Activated CD8-positive, alpha-beta memory T cell treated with anti-CD3 and anti-CD28 coated beads for 1 hour (primary cell): ENCODE data around the gene NEK2.
"Not testable (repeated sequence)": the region's sequence is repeated elsewhere in the genome, so short reads cannot be mapped to it uniquely, and the experiment has no call there.

Source experiments
- DNase-seq, 2 donors: peaks; one replicate each; pipeline ENCODE4 v3.0.0-alpha.2; 2020; ENCODE audit warnings: low read depth in 1 of 2; ENCODE audit errors: extremely low read depth in 1 of 2

The NEK2 gene

DNA sequence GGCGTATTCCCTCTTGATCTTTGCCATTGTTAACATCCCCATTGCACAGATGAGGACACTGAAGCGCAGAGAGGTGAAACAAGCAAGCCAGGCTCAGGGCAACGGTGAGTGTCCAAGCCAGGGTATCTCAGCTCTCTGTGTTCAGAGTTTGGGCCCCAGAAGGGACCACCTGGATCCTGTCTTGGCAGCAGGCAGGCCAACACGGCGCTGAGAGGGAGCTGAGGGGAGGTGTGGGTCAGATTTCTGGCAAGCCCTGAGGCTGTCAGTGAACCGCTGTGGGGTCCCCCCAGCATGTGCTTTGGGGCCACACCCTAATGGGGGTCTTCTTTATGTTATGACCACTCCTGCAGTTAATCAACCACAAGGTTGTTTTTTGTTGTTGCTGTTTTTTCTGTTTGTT, 23.1 kb downstream of the NEK2 start:
- no peak for DNase-seq

DNA sequence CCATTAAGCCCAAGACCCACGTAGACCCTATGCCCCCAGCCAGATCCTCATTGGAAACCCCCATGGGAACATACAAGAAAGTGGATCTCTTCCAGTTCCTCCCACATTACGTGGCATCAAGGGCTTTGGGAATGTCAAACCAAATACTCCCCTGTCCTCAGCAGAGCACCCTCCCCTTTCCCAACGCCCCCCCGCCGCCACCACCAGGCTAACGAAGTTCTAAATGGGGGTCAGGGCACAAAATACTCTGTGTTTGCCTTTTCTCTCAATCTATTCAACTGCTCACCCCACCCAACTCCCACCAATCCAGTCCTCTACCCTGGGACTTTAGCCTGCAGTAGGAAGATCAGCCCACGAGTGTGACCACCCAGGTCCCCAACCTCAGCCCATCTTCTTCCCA, 24.5 kb downstream of the NEK2 start:
- DNase-seq: no peak

DNA sequence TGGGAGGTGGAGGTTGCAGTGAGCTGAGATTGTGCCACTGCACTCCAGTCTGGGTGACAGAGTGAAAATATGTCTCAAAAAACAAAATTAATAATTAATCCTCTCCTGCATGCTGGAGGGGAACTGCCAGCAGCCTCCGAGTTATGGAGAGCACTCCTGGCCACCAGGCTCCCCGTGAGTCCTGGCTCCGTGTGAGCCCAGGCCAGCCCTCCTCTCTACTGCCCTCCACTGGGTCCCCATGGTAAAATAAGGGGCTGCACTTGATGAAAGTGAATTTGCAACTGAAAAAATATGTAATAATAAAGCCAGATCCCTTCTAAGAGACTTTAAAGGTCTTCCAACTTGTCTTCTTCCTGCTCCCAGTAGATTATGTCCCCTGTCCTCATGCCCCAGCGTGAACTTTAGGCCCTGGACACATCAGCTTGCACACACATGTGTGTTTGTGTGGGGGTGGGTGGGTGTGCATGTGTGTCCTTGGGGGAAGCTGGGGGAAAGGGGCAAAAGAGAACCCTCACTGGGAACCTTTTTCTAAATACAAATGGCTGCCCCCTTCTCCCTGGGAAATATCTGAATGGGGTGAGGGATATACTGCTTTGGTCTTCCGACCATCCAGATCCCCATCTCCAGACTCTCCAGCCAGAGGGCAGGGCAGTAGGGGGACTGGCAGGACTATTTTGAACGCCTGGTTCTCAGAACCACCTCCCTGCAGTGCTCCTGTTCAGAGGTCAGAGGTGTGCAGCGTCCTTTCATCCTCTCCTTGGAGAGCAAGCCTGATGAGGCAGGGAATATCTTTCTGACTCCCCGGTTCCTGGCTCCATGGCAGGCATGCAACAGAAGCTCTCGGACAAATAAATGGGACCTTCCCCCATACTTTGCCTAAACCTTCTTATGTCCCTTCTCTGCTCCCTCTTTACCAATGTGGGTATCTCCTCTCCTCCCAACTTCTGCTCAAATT, 26.2 kb downstream of the NEK2 start:
- DNase-seq: no peak

DNA sequence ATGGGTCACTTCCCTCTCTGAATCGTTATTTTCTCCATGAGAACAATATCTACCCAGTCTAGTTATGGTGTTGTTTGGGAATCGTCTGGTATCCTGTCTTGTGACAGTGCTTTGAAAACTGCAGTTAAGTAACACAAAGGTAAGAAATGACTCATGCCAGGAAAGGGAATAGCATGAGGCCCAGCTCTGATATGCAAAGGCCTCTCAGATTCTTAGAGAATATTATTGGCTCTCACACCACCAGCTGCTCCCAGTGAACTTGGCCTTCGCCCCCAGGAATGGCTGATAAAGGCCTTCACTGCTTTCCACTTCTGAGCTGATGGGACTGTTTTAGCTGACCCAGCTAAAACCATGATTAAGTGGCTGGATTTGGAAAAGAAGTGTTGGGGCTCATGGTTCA, 27.1 kb downstream of the NEK2 start:
- DNase-seq: no peak

DNA sequence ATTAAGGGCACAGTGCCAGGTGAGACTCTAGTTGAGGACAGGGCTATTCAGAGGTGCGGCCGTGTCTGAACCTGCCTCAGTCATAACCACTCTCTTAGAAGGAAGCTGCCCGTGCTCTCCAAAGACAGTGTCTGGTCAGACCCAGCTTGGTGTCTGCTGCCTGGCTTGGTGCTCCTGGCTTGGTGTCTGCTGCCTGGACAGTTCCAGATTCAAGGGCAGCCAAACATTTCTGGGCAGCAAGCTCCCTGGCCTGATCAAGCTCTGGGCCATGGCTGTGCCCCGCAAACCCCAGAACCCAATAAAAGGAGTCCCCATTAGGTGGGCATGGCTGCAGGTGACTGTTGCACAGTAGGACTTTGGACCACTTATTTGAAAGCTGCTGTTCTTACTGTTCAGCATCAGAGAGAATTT, 27.7 kb downstream of the NEK2 start:
- DNase-seq: no peak

DNA sequence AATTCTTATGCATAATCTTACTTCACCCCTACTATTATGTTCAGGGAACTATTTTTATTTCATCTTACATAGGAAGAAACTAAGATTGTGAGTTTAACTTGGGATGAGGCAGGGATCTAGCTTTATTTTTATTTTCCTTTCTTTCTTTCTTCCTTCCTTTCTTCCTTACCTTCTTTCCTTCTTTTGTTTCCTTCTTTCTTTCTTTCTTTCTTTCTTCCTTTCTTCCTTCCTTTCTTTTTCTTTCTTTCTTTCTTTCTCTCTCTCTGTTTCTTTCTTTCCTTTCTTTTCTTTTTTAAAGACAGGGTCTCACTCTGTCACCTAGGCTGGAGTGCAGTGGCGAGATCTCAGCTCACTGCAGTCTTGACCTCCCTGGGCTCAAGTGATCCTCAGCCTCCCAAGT, 28.9 kb downstream of the NEK2 start:
- DNase-seq: no peak

DNA sequence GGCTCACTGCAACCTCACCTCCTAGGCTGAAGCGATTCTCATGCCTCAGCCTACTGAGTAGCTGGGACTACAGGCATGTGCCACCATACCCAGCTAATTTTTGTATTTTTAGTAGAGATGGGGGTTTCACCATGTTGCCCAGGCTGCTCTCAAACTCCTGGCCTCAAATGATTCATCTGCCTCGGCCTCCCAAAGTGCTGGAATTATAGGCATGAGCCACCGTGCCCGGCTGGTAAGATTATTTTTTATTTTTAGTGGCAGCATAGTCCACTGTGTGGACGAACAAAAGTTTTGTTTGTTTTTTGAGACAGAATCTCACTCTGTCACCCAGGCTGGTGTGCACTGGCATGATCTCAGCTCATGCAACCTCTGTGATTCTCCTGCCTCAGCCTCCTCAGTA, 29.8 kb downstream of the NEK2 start:
- not testable (repeated sequence) for DNase-seq

DNA sequence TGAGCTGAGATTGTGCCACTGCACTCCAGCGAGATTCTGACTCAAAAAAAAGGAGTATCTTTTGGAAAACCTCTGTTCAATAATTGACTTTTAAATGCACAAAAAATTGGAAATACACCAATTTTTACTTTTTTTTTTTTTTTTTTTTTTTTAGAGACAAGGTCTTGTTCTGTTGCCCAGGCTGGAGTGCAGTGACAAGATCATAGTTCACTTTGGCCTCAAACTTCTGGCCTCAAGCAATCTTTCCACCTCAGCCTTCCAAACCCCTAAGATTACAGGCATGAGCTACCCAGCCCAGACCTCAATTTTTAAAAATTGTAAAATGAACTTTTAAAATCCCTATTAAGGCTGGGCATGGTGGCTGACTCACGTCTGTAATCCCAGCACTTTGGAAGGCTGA, 30.8 kb downstream of the NEK2 start:
- DNase-seq: no peak

DNA sequence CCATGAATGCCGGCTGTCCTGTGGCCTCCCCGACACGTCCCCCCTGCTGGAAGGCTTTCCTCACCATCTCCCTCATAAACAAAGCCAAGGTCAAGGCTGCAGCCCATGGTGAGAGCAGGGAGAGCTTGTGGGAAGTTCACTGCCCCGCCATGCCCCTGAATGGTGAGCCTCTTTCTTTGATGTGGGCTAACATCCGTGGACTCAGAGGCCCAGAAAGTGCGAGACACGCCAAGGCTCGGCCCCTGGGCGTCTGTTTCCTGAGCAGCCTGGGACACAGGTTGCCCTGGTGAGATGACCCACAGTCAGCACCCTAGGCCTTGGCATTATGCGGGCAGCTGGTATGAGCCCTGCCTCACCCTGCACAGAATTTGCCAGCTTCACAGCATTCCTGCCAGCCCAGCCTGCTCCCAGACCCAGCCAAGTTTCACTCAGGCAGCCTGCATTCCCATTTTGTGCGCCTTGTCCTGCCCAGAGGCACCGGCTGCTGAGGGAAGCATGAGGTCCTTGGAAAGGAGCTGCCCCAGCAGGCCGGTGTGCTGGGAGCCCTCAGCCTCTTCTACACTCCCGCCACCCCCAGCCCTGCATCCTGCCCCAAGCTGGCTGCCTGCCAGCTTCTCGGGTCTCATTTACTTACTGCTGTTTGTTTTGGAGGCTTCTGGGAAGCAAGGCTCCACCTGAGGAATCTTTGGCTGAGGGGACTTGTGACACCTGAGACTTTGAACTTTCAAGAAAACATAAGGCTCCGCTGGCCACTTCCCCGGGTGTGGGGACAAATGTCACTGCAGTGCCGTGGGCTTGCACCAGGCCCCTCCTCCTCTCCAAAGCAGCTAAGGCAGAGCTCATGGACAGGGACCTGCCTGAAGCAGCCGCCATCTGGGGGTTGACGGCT, 31.9 kb downstream of the NEK2 start:
- DNase-seq: no peak

DNA sequence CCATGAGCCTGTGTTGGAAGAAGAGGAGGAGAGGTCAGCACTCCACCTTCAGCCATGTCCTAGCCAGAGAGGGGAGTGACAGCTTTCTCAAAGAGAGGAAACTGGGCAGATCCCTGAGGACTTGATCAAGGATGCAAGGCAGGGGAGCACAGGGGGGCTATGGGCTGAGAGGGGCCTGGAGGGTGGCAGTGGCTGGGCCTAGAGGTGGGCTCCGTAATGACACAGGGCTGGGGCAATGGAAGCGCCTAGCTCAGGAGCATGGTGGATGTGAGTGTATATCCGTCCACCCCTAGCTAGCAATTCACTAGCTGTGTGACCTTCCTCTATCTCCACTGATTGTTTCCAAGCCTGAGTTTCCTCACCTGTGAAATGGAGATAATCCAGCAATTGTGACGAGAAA, 32.6 kb downstream of the NEK2 start:
- DNase-seq: no peak

DNA sequence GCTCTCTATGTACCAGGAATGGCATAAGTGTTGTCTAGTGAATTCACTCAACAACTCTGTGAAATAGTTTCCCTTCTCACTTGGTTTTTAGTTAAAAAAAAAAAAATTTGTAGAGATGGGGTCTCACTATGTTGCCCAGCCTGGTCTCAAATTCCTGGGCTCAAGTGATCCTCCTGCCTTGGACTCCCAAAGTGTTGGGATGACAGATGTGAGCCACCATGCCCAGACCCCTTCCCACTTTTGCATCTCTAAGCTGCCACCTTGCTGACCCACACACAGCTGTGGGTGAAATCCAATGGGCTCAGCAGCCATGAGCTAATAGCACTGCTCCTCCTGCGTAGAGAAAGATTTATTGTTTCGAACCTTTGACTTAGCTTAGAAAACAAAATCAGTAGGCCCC, 33.5 kb downstream of the NEK2 start:
- DNase-seq: no peak

DNA sequence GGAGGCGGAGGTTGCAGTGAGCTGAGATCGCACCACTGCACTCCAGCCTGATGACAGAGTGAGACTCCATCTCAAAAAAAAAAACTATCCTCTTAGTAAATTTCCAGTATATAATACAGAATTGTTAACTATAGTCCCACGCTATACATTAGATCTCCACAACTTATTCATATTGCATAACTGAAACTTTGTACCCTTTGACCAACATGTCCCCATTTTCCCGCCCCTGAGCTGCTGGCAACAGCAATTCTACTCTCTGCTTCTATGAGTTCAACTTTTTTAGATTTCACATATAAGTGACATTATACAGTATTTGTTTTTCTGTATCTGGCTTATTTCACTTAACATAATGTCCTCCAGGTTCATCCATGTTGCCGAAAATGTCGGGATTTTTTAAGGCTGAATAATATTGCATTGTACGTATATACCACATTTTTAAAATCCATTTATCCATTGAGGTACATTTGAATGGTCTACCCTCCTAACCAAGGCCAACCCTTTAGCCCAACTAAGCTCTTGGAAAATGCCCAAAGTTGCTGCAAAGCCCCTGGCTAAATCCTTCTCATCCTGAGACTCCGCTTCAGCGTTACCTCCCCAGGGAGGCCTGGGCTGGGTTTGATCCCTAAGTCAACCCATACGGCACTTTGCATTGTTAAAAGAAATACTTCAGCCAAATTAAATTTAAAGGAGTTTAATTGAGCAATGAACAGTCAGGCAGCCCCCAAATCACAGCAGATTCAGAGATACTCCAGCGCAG, 34.2 kb downstream of the NEK2 start:
- no peak for DNase-seq

DNA sequence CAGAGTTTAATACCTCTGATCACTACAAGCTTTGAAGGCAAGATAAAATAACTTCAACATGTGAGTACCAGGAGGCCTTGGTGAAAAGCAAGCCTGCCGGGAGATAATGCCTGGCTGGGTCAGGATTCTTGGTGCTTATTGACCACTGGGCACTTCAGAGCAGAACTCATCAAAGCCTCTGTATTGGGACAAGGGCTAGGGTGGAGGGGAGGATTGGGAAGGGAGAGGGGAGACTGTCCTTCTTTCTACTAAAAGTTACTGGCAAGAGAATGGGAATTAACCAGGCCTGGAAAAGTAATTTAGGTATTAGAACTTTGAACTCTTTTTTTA, 35.2 kb downstream of the NEK2 start:
- no peak for DNase-seq

DNA sequence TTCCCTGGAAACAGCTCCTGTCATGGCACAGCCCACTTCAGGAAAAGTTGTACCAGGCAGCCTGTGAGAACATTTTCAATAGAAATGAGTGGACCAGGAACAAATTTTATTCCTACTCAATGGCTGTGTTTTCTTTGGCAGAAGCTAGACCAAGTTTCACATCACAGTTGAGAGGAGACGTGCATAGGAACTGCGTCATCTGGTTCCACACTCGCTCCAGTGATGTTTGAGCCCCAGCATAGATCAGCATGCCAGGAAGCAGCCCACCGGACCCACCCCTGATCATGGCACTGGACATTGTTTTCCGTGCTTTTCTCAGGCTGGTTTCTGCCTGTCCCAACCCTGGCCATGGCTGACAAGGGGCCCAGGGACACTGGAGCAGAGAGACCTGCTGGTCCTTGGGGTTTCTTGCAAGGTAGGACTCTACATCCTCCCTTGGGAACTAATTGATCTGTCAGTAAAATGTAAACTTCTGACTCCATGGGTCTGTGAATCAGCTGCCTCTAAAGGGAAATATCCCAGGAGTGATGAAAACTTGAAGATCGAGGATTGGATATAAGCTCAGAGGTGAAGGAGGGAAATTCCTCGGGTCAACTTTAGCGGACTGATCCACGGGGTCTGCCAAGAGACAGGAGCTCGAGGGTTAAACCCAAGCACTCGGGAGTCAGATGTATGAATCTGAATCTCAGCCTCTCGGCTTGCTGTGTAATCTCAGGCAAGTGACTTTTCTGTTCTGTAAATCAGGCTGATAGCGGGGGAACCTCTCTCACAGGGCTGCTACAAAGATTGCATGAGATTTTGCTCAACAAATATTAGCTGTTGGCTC, 35.7 kb downstream of the NEK2 start:
- no peak for DNase-seq

DNA sequence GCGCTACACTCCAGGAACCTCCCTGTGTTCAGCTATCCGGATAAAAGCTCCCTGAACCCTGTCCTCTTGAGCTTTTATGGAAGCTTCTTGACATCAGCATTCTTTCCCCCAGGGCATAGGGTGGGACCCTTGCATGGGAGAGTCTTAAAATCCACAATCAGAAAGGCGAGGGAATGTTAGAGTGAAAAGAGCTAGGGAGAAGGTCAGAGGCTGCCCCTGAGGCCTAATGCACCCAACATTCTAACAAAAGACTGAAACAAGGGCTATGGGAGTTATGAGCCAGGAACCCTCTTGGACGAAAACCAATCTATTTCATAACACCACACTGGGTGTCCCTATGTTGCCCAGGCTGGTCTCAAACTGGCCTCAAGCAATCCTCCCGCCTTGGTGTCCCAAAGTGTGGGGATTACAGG, 36.7 kb downstream of the NEK2 start:
- DNase-seq: no peak

DNA sequence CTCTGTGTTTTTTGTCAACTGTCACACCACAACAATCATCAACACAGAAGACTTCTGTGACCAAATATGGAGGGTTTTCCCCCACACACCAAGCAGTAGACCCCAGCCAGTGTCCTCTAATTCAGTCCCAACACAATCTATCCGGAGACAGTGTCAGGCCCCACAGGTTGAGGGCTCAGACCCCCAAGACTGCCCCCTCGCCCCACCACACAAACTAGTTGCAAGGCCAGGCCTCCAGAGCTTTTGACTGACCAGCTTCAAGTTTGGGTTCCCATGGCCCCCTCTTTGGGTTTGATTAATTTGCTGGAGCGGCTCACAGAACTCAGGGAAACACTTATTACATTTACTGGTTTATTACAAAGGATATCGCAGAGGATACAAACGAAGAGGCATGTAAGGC, 37.2 kb downstream of the NEK2 start:
- DNase-seq: no peak

DNA sequence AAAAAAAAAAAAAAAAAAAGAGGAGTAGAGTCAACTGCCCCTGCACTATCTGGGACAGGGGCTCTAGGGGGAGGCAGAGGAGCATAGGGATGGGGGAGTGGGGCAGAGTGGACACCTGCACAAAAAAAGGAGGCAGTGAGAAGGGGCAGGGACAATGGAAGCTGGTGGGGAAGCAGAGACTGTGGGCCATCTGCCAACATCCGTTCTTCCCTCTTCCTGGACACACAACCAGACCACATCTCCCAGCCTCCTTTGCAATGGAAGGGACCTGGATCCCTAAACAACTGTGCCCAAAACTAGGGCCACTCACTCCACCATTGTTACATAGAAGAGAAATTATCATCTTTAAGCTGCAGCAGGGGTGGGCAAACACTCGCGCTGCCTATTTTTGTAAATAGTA, 38.4 kb downstream of the NEK2 start:
- DNase-seq: no peak

DNA sequence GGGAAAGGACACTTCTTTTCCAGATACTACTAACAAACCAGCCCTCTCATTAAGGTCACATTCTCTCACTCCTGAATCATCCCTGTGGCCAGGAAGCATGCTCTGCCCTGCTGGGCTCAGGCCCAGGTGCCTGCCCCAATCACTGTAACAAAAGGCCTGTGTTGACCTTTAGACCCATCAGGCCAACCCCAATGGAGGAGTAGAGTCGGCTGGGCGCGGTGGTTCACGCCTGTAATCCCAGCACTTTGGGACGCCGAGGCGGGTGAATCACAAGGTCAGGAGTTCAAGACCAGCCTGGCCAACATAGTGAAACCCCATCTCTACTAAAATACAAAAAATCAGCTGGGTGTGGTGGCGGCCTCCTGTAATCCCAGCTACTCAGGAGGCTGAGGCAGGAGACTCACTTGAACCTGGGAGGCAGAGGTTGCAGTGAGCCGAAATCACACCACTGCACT, 38.8 kb downstream of the NEK2 start:
- not testable (repeated sequence) for DNase-seq

DNA sequence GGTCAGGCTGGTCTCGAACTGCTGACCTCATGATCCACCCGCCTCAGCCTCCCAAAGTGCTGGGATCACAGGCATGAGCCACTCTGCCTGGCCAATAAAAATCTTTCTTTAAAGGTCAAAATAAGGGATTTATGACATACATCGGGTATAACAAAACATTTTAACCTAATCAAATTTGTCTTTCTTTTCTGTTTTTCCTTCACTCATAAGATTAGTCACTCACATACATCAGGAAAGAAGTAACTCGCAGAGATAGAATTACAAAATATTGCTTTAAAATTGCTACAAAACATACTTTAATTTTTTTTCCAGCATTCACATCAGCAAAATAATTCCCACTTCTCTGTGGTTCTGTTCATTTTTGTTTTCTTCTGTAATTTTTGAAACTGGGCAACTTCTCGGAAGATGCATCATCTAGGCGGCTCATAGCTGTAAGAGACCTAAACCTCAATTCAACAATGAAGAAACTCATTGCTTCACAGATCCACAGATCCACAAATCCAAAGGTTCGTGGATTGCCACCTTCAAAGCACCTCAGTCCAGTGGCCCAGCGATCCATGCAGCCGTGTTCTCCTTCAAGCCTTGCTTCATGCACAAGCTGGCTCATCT, 39.7 kb downstream of the NEK2 start:
- no peak for DNase-seq

DNA sequence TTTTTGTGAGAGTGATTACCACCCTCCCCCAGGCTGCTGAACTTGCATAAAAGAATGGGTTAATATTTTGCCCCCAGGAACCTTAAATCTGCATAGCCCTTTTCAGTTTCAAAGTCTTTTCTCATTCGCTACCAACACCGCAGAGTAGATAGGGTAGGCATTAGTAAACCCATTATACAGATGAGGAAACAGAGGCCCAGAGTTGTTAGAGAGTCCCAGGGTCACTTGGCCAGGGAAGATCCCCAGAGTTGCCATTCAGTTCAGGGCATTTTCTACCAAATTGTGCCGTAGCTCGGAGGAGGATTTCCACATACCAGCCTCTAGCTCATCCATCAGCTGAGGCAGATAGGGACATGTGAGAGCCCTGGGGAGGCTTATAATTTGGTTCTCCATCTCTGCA, 40.5 kb downstream of the NEK2 start:
- DNase-seq: no peak
